ENCODE results near the gene FPR3. TPM values are rescaled to one million over a fixed set of nuclear protein-coding genes. Genes with fewer than 3 reads are reported as not detected.
A peak's percentile ranks its signal among the peaks of the same experiment; 100 is the strongest.

FPR3 gene
- total and polyA plus RNA-seq, 9 of the 15 experiments (the other 6 are each of a cell fraction or from before 2014, with no cell fraction given), result 0.08 to 0.51 (median 0.22) TPM; not detected in 1

DNA sequence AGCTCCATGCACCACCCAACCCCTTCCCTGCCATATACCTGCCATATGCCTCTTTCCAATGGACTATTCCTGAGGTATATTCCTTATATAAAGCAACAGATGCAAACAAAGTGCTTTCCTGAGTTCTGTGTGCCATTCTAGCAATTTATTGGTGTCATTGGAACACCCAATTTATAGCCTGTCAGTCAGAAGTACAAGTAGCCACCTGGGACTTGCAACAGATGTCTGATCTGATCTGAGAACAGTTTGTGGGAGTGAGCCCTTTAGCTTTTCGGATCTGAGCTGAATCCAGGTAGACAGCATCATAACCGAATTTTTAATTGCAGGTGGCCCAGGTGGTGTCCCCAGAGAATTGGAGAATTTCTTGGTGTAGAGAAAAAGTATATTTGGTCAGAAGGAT lies 963 bp upstream of the FPR3 start:
- ChIA-PET CTCF (ENCODE audit: low intra/inter-chr PET ratio) (no interaction called here), POLR2A (interaction anchor here (0.6 kb wide), 1 partner anchor 48 kb away, joined by 3 read pairs; no protein-coding TSS in a partner anchor)
- Histone ChIP-seq H3K9ac (ENCODE audit: insufficient read depth in 1 of 2, low read depth in 2 of 2, low read length in 2 of 2) (peak overlapping the region in 1 of 2 experiments; percentile 37; a peak in 1 of 4 replicates), H3K9me3 (replicated peaks; ENCODE audit: control insufficient read depth, insufficient read depth, low read depth, low read length) (no peaks in the 10 kb centered on the region), H3K4me3 (no peak overlapping the region), H3K27me3 (ENCODE audit: control insufficient read depth in 2 of 2, insufficient read depth in 2 of 2, low read length in 2 of 2) (no peaks in the 10 kb centered on the region), H3K4me2 (ENCODE audit: insufficient read depth, low read length) (peak overlapping the region; percentile 7; the same call in 1 of the 2 replicates), H3K4me1 (replicated peaks in 1 of 2; ENCODE audit: control insufficient read depth in 2 of 2, insufficient read depth in 2 of 2, low read length in 2 of 2) (peaks cover 28 to 53% of the 10 kb centered on the region in 2 experiments), H2AFZ (ENCODE audit: low read depth, low read length) (0 out of 2 replicates have a peak overlapping the region, but pooled peaks have one; percentile 2), H3K36me3 (ENCODE audit: control insufficient read depth, insufficient read depth, low read length) (no peaks in the 10 kb centered on the region; the same call in 2 of the 3 replicates), H4K20me1 (replicated peaks; ENCODE audit: control insufficient read depth, insufficient read depth, low read length) (no peaks in the 10 kb centered on the region), H3K79me2 (ENCODE audit: control insufficient read depth, insufficient read depth, low read length) (peaks cover 20% of the 10 kb centered on the region), H3K9me1 (ENCODE audit: control insufficient read depth, insufficient read depth, low read length) (no peaks in the 10 kb centered on the region), H3K27ac (ENCODE audit: extremely low read depth, low read depth, low read length) (no peak overlapping the region)
- no TSS peak for BruUV-seq (replicated peaks)
- in situ Hi-C loops (cut with MboI) (no loop called here), intact Hi-C loops (cut with micrococcal nuclease) (no loop called here)
- WGBS (ENCODE audit: insufficient coverage, low coverage, missing lambda C conversion rate), result 9% methylated on average over 2 of the region's 2 CpGs
- DNase-seq (ENCODE audit: extremely low read depth in 1 of 4, low spot score in 3 of 4), result no peak
- ATAC-seq, result no peak
- no peak for FAIRE-seq
- TF ChIP-seq ZNF561 (CRISPR knock-in tag; conservative IDR thresholded peaks at IDR 0.05) (no peak), HMG20B (CRISPR knock-in tag; IDR thresholded peaks at IDR 0.05) (no peak), XRCC5 (IDR thresholded peaks at IDR 0.05; ENCODE audit: low read depth, low read length) (no peak), TEAD4 (IDR thresholded peaks at IDR 0.05; ENCODE audit: low read length) (peak; percentile 37; the same call in 1 of the 2 replicates), TEAD4 (CRISPR knock-in tag; IDR thresholded peaks at IDR 0.05; ENCODE audit: borderline replicate concordance) (no peak), SIN3A (IDR thresholded peaks at IDR 0.05; ENCODE audit: borderline replicate concordance in 2 of 2, control insufficient read depth in 1 of 2, low read depth in 2 of 2, low read length in 2 of 2) (no peak), GABPB1 (CRISPR knock-in tag; IDR thresholded peaks at IDR 0.05) (no peak), PKNOX1 (IDR thresholded peaks at IDR 0.05) (peak; percentile 86), FOXJ3 (CRISPR knock-in tag; IDR thresholded peaks at IDR 0.05) (no peak), MEIS2 (IDR thresholded peaks at IDR 0.05; ENCODE audit: partially characterized antibody) (peak; percentile 83), HIVEP1 (CRISPR knock-in tag; IDR thresholded peaks at IDR 0.05) (no peak), ZFP30 (CRISPR knock-in tag; IDR thresholded peaks at IDR 0.05; ENCODE audit: borderline replicate concordance) (no peak), HNRNPL (IDR thresholded peaks at IDR 0.05; ENCODE audit: low read depth, low read length) (no peak), ZBTB5 (IDR thresholded peaks at IDR 0.05) (no peak), ZNF830 (CRISPR knock-in tag; IDR thresholded peaks at IDR 0.05) (no peak), ARID1B (IDR thresholded peaks at IDR 0.05) (peak; percentile 24; the same call in 1 of the 2 replicates), SREBF1 (IDR thresholded peaks at IDR 0.05; ENCODE audit: borderline replicate concordance, low read depth, low read length) (no peak)
- TF ChIP-seq, protein P1, sequence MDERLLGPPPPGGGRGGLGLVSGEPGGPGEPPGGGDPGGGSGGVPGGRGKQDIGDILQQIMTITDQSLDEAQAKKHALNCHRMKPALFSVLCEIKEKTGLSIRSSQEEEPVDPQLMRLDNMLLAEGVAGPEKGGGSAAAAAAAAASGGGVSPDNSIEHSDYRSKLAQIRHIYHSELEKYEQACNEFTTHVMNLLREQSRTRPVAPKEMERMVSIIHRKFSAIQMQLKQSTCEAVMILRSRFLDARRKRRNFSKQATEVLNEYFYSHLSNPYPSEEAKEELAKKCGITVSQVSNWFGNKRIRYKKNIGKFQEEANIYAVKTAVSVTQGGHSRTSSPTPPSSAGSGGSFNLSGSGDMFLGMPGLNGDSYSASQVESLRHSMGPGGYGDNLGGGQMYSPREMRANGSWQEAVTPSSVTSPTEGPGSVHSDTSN (CRISPR knock-in tag; IDR thresholded peaks at IDR 0.05; ENCODE audit: low read depth), result no peak
- TF ChIP-seq, protein P1 (tag; conservative IDR thresholded peaks at IDR 0.05; ENCODE audit: low read depth), result peak; percentile 64; the same call in 1 of the 2 replicates
